ENCODE results near the gene LILRB5.
"Not testable (repeated sequence)": the region's sequence is repeated elsewhere in the genome, so short reads cannot be mapped to it uniquely, and the experiment has no call there.

LILRB5 gene

DNA sequence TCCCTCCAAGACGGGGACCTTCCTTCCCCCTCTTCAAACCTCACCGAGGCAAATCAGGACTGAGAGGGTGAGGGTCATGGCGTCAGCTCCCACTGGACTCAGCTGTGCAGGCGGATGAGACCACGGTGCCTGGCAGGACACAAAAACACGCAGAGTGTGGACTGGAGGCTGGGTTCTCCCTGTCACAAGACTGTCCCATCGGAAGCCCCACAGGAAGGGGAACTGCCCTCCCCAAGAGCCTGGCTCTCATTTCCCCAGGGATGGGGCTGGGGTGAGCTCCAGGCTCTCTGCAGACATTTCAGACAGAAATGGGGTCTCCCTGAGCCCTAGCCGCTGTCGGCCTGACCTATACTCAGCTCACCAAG, at the start of gene LILRB5:
Gene LILRB5, minus strand, starts transcription at position 158 of the 365 bp plus-strand sequence. Its CDS starts 80 bp downstream, at position 78.
- DNase-seq = no peak

DNA sequence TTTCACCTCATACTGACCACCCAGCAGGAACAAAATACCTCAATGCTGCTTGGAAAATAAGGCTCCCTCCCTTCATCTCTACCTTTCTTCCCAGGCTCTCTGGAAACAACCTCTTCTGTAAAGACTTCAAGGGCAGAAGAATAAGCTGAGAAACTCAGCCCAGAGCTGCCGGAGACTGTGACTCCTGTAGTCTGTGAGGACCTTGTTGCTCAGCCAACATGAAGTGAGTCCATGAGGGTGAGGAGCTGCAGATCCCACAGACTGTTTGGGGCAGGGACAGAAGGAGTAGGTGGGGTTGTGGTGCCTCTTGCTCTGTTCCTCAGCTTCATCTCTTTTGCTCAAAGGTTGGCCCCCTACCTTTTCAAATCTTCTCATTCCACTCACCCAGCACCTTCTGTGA, 48.1 kb upstream of the LILRB5 start:
- no peak for DNase-seq

DNA sequence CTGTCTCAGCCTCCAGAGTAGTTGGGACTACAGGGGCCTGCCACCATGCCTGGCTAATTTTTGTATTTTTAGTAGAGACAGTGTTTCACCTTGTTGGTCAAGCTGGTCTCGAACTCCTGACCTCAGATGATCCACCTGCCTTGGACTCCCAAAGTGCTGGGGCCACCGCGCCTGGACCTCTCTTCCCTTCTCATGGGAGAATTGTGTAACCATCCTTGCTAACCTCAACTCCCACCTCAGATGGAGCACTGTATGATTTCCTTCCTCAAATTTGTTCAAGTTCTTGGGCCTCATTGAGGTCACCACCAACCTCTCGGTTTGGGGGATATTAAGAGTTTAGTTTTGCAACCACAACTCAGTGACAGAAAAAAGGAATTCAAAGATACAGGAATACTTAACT, 45.2 kb upstream of the LILRB5 start:
- no peak for DNase-seq

DNA sequence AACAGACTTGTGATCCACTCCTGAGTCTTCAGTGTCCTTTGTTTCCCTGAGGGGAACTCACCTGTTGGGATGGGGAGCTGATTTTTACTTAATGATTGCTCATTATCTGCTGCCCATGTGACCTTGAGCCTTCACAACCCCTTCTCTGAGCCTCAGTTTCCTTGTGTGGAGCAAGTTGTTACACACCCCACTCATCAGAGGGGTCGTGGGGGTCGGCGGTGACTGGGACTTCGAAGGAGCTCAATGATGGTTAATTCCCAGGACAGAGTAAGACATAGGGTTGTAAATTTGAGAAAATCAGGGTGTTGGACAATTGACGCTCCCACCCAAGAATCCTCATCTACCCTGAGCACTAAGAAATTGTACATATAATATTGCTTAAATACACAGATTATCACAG, 42.4 kb upstream of the LILRB5 start:
- DNase-seq = no peak

DNA sequence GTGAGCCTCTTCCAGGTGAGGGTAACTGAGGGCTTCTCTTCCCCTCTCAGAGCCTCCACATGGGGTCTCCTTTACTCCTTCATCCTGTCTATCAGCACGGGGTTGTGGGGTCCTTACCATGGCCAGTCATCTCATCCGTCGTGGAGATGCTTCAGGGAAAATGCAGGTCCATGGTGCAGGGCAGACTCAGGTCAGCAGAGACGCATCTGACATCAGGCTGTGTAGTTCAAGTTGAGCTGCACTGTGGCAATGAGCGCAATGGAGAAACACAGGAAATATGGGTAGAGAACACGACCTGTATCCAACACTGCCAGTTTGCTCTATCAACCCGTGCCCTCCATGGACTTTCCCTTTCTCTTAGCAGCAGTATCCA, 42.0 kb upstream of the LILRB5 start:
- no peak for DNase-seq

DNA sequence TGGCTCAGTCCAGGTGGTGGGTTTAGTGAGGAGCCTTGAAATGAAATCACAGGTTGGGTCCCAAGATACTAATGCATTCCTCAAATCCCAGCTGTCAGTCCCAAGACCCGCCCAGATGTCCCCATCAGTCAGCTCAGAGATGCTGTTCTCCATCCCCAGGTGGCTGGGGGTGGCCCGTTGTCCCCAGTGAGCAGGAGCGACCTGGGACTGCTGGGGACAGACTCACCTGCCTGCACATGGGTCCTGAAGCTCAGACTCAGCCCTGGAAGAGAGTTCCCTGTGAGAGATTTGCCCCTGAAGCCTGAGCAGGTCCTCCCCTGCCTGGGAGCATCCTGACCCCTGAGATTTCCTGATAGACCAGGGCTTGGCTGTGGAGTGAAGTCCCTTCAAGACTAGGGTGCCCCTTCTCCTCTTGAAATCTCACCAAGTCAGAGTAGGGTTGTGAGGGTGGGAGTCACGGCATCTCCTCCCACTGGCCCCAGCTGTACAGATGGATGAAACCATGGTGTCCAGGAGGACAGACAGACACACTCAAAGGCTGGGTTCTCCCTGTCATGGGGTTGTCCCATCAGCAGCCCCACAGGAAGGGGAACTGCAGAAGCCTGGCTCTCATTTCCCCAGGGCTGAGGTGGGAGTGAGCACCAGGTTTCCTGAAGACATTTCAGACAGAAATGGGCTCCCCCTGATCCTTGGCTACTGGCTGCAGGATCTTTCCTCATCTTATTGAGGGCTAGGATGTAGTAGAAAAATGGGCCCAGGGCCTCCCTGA, 41.5 kb upstream of the LILRB5 start:
- DNase-seq = no peak

DNA sequence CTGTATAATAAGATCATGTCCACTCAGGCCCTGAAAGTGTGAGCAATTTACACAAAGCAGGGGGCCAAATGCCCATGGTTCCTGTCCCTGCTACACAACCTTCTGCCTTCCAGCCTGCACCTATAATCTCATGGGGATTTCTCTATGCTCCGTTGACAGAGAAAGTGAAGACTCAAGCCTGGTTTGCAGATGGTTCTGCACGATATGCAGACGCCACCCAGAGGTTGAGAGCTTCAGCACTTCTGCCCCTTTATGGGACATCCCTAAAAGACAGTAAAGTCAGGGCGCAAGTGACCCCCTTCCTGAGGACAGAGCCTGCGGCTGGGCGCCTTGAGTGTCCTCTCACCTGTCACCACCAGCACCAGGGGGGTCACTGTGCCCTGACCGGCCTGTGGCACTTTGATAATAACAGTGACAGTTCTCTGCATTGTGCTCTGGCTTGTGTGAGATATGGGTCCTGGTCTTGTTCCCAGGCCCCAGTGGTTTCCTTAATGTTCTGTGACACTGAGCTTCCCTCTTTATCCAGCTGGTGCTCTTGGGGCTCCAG, 40.8 kb upstream of the LILRB5 start:
- DNase-seq = no peak

DNA sequence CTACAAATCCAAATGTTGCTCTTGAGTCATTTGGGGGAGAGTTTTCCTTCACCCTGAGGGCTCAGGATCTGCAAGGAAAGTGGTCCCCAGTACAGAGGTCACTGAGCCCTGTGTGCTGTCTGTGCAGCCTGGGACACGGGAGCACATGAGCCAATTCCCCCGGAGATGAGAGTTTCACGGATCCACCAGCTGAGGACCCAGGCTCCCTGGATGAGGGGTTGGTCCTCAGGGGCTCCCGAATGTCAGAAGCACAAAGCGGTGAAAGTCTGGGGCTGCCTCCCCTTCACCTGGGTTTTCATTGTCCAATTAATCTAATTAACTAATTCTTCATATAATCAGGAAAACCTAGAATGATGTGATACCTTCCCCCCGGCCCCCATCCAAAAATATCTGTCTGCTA, 37.5 kb upstream of the LILRB5 start:
- DNase-seq = no peak

DNA sequence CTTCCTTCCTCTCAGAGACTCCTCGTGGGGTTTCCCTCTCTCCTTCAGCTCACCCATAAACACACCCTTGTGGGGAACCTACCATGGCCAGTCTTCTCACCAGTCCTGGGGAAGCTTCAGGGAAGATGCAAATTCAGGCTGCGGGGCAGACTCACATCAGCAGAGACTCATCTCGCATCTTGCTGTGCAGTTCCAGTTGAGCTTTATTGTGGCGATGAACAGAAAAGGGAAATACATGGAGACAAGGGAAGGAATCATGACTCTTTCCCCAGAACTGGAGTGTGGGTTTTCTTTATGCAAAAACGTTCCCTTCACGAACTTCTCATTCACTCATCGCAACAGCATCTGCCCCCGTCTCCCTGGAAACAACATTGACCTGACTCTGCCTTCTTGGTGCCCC, 32.1 kb upstream of the LILRB5 start:
- not testable (repeated sequence) for DNase-seq

DNA sequence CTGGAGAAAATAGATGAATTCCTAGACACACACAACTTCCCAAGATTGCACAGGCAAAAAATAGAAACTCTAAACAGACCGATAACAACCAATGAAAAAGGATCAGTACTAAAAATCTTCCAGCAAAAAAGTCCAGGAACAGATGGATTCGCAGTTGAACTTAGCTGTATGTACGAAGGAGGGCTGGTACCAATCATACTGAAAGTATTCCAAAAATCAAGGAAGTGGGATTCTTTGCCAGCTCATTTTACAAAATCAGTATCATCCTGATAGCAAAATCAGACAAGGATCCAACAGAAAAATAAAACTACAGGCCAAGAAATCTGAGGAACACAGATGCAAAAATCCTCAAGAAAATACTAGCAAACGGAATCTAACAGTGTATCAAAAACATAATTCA, 30.4 kb upstream of the LILRB5 start:
- no peak for DNase-seq

DNA sequence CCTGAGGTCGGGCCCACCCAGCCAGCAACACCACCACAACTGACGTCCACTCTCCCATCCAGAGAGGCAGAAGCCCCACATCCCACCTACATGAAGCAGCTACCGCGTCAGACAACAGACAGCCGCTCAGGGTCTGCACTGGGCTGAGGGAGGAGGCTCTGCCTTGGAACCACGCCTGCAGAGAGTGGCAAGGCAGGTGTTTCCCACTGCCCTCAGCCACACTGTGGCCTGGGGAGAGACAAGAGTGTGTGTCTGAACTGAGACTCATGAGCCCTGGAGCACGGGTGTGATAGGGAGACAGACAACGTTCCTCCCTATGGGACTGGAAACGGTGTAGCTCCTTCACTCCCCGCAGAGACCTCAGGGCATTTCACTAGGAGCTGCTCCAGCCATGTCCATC, 29.2 kb upstream of the LILRB5 start:
- DNase-seq = not testable (repeated sequence)

DNA sequence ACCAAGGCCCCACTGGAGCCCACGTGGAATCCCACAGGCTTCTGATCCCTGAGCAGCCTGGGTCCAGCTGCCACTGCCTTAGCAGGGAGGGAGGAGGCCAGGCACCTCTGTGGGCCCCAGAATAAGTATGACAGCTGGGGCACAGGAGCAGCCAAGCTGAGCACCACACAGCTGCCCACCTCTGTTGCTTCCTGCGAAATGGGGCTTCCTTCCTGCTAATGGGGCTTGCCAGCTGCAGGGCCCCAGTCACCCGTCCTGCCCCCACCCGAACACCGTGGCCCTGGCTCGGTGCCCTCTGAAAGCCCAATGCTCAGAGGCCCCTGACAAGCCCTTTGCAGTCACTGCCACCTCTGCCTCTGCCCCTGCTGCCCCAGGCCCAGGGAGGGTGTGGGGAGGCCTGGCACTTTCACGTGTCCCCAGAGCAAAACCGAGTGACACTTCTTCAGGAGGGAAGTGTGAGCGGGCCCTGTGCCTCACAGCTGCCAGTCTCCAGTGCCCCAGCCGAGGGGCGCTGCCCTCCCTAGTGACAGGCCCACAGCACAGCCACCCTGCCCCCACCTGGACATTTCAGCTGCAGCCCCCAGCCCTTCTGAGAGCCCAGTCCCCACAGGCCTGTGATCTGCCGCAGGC, 28.5 kb upstream of the LILRB5 start:
- DNase-seq = not testable (repeated sequence)

DNA sequence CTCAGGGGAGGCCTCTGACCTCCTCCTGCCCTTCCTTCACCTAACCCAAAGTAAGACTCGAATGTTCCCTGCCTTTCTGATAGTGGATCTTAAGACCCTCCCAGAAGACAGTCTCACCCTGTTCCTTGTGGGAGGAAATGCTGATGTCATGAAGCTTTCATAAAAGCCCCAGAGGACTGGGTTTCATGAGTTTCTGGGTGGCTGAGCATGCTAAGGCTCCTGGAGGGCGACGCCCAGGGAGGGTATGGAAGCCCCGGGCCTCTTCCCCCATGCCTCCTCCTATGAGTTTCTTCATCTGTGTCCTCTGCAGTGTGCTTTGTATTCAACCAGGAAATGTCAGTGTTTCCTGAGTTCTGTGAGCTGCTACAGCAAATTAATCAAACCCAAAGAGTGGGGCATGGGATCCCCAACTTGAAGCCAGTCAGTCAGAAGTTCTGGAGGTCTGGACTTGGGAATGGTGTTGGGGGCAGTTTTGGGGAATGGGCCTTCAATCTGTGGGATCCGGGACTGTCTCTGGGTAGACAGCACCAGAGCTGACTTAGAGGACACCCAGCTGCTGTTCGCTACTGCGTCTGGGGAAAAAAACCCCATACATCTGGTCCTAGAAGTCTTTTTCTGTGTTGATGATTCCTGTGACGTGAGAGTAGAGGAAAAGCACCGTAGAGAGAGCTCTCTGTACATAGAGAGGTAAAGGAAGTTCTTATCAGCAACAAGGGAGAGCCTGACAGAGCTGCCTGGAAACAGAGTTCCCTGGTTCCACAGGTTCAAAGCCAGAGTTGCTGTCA, 25.8 kb upstream of the LILRB5 start:
- DNase-seq = no peak

DNA sequence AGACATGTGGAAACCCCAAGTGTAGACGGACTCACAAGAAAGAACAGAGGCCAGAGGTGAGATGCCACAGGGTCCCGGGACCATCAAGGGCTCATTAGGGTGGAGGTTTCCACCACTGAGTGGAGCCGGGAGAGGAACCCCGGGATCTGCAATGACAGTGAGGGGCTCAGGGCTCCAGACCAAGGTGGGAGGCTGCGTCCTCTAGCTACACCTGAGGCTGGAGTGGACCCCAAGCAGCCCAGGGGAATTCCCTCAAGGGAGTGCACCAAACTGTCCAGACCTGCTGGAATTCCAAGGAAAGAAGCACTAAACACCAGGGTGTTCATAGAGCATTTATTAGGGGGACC, 24.6 kb upstream of the LILRB5 start:
- DNase-seq = not testable (repeated sequence)

DNA sequence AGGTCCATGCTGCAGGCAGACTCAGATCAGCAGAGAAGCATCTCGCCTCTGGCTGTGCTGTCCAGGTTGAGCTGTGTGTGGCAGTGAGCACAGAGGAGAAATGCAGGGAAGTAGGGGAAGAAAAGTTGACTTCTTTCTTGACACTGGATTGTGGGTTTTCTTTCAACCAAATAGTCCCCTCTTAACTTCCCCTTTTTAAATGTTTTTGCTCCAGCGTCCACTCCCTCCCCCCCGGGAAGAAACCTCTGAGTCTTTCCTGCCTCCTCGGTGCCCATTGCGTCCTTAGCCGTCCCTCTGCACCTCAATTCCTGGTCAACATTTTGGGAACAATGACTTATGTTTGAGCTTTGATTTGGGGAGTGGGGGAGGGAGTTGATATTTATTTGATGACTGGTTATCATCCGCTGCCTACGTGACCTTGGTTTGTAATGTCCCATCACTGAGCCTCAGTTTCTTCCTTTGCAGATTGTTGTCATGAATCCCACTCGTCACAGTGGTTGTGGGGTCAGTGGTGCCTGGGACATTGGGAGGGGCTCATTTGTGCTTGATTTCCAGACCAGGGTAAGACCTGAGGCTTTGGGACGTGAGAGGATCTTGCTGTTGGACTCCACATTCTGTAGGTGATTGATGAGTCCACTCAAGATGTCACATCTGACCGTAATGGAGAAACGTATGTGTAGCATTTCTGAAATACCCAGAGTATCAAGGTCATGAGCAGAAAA, 24.1 kb upstream of the LILRB5 start, which contains the start of gene LILRB2:
Gene LILRB2, minus strand, starts transcription at position 104 of the 722 bp plus-strand sequence. CDS start 614 bp downstream, outside the sequence.
- DNase-seq = no peak

DNA sequence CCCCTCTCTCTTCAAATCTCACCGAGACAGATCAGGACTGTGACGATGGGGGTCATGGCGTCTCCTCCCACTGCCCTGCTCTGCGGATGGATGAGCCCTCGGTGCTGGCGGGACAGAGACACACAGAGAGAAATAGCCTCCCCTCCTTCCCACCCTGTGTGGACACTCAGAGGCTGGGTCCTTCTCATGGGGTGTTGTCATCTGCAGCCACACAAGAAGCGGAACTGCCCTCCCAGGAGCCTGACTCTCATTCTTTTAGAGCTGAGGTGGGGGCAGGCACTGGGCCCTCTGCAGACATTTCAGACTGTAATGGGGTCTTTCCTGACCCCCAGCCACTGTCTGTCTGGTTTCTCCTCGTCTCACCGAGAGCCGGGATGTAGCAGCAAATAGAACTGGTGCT, 23.4 kb upstream of the LILRB5 start:
- DNase-seq = not testable (repeated sequence)

DNA sequence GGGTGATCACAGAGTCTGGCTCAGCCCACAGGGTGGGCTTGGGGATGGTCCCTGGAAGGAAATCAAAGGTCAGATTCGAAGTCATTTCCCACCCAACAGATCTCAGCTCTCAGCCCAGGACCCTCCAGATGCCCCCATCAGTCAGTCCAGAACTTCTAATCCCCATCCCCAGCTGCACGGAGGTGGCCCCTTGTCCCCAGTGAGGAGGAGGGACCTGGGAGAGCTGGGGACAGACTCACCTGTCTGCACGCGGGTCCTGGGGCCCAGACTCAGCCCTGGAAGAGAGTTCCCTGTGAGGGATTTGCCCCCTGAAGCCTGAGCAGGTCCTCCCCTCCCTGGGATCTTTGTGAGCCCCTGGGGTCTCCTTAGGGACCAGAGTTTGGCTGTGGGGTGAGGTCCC, 23.0 kb upstream of the LILRB5 start:
- not testable (repeated sequence) for DNase-seq

DNA sequence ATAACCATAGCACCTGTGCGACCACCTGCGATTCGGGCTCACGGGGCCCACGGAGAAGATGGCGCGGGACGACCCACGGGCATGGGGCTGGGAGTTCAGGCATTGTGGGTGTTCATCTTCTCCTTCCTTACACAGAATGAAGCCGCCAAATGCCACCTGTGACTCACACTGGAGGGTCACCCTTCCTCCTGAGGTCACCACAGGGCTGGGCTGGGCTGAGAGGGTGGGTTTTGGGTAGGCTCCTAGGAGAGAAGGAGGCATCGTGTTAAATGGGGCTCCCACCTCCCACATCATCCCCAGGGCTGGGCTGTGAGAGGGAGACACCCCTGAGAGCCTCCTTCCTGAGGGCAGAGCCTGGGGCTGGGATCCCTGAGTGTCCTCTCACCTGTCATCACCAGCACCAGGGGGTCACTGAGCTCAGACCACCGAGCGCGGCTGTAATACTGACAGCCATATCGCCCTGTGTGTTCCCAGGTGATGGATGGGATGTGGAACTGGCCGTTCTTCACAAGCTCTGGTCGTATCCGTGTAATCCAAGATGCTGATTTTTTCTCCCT, 22.4 kb upstream of the LILRB5 start:
- no peak for DNase-seq

DNA sequence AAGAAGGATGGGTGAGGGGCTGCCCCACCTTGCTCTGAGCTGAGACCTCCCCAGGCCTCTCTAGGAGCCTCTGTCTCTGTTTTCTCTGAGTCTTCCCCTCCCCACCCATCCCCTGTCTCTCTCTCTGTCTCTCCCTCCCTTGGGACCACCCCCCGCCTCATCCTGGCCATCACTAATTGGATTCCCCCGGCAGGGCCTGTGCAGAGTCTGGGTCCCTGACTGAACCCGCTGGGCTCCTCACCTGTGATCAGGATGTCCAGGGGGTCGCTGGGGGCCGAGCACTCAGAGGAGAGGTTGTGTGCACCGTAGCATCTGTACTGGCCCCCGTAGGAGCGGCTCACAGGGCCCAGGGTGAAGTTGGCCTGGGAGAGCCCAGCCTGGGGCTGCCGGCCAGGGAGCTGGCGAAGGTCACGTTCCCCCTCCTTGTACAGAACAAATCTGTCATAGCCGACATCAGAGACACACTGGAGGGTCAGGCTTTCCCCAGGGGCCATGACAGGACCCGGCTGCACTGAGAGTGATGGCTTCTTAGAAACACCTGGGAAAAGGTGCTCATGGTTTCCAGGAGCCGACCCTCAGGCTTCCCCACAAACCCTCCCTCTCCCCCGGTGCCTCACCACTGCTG, 21.6 kb upstream of the LILRB5 start:
- not testable (repeated sequence) for DNase-seq

DNA sequence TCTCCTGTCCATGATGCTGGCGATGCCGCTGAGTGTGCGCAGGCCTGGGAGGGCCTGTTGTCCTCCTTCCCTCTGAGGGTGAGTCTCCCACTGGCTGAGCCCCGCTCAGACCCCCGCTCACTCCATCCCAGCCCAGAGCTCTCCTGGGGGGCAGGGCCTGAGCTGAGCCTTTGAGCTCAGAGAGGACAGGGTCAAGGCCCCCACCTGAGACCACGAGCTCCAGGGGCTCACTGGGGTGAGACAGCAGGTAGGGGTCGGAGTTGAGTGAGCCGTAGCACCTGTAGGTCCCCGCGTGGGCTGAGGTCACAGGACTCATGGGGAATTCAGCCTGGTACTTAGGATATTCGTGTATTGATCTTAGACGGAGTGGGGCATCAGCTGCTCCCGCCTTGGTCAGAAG, 21.0 kb upstream of the LILRB5 start:
- not testable (repeated sequence) for DNase-seq

DNA sequence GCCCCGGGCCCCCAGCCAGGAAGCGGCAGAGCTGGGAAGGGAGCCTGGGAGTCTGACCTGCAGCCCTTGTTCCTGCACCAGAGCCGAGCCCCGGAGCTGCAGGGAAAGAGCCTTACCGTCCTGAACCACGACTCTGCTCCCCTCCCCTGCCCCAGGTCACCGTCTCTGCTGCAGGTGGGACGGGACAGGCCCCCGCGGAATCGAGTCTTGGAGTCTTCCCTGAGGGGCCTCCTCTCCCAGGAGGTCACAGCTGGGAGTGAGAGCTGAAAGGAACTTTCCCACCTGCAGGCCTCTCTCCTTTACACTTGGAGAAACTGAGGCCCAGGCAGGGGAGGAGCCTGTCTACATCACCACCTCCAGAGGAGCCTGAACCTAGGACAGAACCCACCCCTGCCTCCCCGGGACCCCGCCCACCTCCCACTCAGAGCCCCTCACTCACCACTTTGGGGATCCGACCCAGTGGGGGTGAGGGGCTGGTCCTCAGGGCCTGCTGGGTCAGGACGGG, 20.1 kb upstream of the LILRB5 start:
- DNase-seq = not testable (repeated sequence)

DNA sequence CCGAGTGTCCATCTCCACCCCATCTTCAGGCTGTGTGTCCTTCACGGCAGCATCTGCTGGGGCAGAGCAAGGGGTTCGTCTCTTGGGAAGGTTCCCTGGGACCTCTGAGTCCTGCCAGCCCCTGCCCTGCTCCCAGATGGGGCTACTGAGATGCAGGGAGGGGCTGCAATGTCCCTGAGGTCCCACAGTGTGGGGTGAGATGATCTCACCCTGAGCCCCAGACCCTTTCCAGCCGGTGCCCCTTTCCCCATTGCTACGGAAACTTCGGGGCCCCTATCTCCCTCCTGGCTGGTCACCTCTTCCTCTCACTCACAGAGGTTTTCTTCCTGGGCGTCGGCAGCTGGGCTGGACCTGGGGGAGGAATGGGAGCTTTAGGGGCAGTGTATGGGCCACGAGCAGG, 18.9 kb upstream of the LILRB5 start:
- DNase-seq = no peak
